Head of caudate nucleus (tissue), 42 donors: ENCODE data around the gene SLC6A7.

Experiments
- DNase-seq, 42 donors: peaks; one replicate each; pipeline versions ENCODE4 v3.0.0 to v3.0.0-alpha.2; 2020 to 2021; ENCODE audit warnings: mixed read lengths in 7 of 42
- intact Hi-C: fragments of 100-400 bp; cut with DNase I; formaldehyde crosslinking; loops from one replicate; pipeline ENCODE4 v1.15.0; 2022

Gene SLC6A7

DNA sequence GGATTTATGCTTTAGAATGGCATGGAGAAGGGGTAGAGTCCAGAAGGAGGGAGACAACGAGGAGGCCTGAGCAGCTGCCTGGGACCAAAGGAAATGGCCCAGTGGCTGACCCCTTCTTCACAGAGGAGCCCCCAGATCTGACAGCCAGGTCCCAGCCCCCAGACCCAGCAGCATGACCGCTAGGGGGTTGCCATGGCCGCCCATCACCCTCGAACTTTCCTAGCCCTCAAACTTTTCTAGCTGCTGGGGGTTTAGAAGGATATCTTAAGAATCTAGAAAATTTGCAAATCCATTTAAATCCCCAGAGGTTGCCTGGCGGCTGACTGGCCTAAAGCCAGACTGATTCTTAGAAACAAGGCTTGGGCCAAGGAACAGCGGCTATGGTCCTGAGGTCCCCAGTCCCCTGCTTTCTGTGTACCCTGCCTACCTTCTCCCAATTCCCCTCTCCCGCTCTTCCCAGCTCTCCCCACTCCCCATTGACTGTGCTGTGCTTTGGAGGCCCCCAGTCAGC lies 35.2 kb upstream of the SLC6A7 start:
- no peak for DNase-seq
- intact Hi-C loops: no loop called here

GRCh38 chr5:150155258-150156026 lies 34.4 kb upstream of the SLC6A7 start, which contains the start of gene PDGFRB:
TSS of gene PDGFRB (minus strand) at chr5:150155845. CDS start at chr5:150137047, 18,798 bp downstream.
- DNase-seq: peak; percentile 56 to 90 (median 80)
- intact Hi-C loops: no loop called here

- DNase-seq: no peak
- intact Hi-C loops: no loop called here
Measured at GRCh38 chr5:150156027-150156368, 33.9 kb upstream of the SLC6A7 start.

GRCh38 chr5:150156540-150156939 lies 33.3 kb upstream of the SLC6A7 start:
- DNase-seq: no peak
- intact Hi-C loops: no loop called here

GRCh38 chr5:150157168-150157567 lies 32.7 kb upstream of the SLC6A7 start:
- intact Hi-C loops: no loop called here
- DNase-seq: no peak

- intact Hi-C loops: no loop called here
- no peak for DNase-seq
Measured at GRCh38 chr5:150158170-150158949, 31.5 kb upstream of the SLC6A7 start.

DNA sequence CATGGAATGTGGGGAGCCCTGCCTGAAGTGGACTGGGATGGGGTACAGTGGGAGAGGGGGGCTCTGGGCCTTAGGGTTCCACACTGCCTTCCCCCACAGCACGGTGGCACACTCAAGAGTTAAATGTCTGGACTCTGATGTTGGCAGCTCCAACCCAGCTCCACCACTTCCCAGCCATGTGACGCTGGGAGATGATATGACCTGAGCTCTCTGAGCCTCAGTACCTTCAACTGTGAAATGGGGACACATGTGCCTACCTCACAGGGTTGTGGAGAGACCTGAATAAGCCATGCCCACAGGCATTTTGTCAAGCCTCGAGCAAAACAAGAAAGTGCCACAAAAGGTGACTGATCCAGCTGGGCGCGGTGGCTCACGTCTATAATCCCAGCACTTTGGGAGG lies 30.8 kb upstream of the SLC6A7 start:
- intact Hi-C loops: no loop called here
- DNase-seq: no peak

DNA sequence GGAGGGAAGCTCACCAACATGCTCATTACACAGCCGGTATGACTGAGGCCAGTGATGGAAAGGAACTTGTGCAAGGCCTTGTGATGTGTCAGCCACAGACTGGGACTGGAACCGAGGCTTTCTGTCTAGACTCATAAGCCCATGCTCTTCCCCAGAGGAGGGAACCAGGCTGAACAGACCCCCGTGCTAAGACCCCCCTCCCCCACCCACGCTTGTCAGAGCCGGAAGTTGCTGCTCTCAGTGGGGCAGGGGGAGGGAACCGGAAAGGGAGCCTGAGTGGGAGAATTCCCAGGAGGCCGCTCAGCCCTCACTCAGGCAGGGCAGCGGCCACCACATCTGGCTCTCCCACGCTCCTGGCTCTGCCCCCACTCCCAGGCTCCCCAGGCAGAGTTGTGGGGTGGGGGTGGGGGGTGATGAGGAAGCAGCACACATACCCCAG lies 30.1 kb upstream of the SLC6A7 start:
- intact Hi-C loops: no loop called here
- no peak for DNase-seq

DNA sequence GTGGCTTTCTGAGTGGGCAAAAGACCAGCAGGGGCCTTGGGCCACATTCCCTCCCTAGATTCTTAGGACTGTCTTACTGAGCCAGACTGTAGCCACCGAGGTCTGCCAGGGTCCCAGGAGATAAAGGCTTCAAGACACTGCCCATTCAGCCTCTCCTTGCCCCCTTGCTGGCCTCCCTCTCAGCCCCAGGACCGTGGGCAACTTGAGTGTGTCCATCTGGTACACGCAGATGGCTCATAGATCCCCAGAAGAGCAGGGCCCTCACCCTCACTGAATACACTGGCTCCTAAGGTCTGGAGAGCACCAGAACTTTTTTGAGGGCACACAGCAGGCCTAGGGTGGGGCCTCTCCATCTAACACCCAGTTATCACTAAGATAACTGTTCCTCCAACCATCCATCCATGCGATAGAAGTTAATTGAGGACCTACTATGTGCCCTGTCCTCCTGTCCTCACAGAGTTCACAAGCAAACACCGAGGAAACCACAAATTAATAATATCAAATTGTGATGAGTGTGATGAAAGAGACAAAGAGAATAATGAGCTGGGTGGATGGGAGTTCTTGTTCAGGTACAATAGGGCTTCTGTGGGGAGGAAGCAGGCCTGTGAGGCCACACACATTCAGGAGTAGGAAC lies 29.3 kb upstream of the SLC6A7 start:
- intact Hi-C loops: no loop called here
- no peak for DNase-seq

DNA sequence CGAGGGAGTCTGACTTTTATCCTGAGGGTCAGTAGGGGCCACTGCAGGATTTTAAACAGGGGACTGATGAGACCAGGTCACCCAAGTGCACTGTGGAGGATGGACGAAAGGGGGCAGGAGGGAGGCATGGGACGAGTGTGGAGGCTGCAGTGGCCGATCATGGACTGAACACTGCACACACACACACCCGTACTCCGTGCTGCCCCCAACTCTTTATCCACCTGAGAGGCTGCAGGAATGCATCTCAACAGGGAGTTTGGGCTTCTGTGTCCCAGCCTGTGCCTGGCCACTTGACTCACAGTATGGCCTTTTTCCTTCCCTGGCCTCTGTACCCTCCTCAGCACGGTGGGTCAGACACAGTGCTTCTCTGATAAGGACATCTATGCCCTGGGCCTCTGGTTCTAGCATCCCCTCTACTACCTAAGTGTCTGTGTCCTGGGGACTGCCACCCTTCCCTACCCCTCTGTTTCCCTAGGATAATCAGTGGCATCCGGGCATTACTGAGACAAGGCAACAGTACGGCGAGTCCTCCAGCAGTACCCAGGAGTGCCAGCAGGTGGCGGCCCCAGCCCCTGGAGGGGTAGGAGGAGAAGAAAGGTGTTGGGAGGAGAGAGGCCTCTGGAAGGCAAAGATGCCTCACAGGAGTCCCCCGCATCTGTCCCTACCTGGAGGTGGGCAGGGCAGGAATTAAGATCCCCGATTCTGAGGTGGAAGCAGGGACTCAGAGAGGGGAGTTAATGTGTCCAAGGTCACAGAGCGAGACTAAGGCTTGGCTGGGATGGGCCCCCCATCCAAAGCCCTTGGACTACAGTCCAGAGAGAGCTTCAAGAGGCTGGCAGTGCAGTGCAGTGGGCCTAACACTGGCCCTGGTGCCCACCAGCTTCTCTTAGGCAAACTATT lies 28.4 kb upstream of the SLC6A7 start:
- intact Hi-C loops: no loop called here
- peak; percentile 66 to 92 (median 84) for DNase-seq

GRCh38 chr5:150162142-150162513 lies 27.7 kb upstream of the SLC6A7 start:
- no peak for DNase-seq
- intact Hi-C loops: no loop called here

DNA sequence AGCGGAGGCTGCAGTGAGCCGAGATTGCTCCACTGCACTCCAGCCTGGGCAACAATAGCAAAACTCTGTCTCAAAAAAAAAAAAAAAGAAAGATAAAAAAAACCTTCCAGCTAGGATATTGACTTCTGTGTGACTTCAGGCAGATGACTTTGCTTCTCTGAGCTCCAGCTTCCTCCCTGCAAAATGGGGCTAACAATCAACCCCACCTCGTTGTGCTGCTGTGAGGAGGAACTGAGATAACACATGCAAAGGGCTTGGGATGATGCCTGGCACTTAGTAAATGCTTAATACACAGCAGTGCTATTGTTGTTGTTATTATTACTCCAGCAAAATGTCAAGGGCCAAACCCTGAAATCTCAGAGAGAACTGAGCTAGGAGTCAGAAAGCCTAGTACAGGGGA lies 26.8 kb upstream of the SLC6A7 start:
- DNase-seq: no peak
- intact Hi-C loops: no loop called here

DNA sequence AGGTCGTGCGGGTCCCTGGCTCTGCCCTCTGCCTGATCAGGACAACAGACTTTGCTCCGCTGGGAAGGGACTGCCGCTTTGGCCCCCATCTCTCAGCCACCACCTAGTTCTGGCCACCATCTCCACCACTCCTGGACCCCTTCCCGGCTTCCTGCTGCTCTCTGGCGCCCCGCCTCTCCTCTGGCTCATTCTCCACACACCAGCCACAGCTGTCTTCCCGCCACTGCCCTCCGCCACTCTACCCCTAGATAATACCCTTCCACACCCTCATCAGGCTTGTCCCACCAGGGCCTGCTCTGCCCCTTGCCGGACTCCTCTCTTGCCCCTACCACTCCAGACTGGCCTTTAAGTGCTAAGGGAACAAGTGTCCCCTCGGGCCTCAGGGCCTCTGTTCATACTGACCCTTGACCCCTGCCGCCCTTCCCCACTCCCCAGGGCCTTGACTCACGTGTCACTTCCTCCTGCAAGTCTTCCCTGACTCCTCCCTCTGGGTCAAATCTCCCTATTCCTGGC lies 26.3 kb upstream of the SLC6A7 start:
- peak in 2 of 42 donors; percentile 38 to 39 for DNase-seq
- intact Hi-C loops: no loop called here

DNA sequence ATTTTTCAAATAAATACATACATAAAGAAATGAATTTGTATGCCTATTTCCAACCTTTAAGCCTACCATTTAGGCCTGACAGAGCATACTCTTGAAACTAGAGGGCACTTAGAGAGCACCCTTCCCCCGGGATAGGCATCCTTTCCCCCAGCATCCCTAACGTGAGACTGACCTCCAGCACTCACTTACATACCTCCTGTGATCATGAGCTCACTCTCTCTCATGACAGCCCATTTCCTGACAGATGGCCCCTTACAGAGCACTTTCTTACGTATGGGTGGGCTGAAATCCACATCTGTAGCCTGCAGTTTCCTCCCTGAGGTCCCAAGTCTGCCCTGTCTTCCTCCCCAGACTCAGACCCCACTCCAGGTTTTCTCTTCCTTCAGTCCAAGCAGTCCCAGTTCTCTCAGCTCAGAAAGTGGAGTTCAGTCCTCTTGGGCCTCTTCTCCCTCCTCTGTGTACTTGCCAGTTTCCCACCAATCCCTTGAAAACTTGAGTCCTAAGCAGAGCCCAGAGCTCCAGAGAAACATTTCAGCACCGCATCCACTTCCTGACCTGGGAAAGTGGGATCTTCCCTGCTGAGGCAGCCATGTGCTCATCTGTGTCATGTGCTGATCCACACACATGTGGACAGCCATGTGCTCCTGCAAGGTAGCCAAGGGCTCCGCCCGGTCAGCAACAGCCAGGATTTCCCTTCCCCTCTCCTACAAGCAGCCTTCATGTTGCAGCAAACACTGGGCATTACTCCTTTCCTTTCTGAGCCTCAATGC lies 25.5 kb upstream of the SLC6A7 start:
- no peak for DNase-seq
- intact Hi-C loops: no loop called here

- no peak for DNase-seq
- intact Hi-C loops: loop anchor here (5.0 kb wide), 1 partner anchor 46 kb away; no protein-coding TSS in a partner anchor
Measured at GRCh38 chr5:150166037-150166649, 23.7 kb upstream of the SLC6A7 start.

DNA sequence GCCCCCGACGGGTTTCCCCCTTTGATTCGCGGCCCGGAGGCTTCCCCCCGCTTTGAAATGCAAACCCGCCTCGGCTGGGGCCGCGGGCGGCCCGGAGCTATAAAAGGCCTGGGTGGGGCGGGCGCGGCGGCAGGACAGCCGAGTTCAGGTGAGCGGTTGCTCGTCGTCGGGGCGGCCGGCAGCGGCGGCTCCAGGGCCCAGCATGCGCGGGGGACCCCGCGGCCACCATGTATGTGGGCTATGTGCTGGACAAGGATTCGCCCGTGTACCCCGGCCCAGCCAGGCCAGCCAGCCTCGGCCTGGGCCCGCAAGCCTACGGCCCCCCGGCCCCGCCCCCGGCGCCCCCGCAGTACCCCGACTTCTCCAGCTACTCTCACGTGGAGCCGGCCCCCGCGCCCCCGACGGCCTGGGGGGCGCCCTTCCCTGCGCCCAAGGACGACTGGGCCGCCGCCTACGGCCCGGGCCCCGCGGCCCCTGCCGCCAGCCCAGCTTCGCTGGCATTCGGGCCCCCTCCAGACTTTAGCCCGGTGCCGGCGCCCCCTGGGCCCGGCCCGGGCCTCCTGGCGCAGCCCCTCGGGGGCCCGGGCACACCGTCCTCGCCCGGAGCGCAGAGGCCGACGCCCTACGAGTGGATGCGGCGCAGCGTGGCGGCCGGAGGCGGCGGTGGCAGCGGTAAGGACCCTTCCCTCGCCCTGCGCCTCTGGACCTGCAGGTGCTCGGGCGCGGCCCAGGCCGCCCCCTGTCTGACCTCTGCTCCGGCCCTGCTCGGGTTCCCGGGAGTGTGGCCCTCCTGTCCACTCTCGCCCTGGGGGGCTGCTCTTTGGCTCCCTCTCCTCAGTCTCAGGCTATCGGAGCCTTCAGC lies 23.0 kb upstream of the SLC6A7 start, which contains the start of gene CDX1:
Gene CDX1 (plus strand): TSS at position 129 of the 862 bp plus-strand sequence. CDS start 99 bp downstream, at position 228.
- DNase-seq: no peak
- intact Hi-C loops: loop anchor here (5.0 kb wide), 1 partner anchor 45 kb away; no protein-coding TSS in a partner anchor
